HCT116 (cell line): ENCODE results near the gene CDK14. TPM values are rescaled to one million over a fixed set of nuclear protein-coding genes. Genes with fewer than 3 reads are reported as not detected.

Experiments
- ATAC-seq: fragments of 200-7000 bp; cut with Tn5 transposase; 2 replicates; pipeline ENCODE4 v1.9.1; 2020; ENCODE audit warnings: mild to moderate bottlenecking, moderate library complexity
- BruUV-seq: library from RNA; stranded (reverse); fragments of 400-500 nt; replicated peaks from 2 replicates; lab custom pipeline; 2021; lab: Mats Ljungman, UMichigan
- CTCF ChIA-PET: fragments of 300-600 bp; sonication (Branson Sonifier 250); formaldehyde crosslinking; loops from one replicate; lab custom pipeline; 2021; ENCODE audit warnings: antibody characterized with exemption; lab: Charles Lee
- POLR2A ChIA-PET: fragments of 300-600, 350-600 bp; sonication (Branson Sonifier 250); formaldehyde crosslinking; loops from one replicate; lab custom pipeline; 2021; ENCODE audit warnings: antibody characterized with exemption; lab: Charles Lee
- RAD21 ChIA-PET, 2 experiments: fragments of 300-600 bp; sonication (Branson Sonifier 250); formaldehyde crosslinking; loops; one replicate each; lab custom pipeline; 2023; ENCODE audit warnings: low total read pairs in 2 of 2; ENCODE audit not compliant: uncharacterized antibody in 2 of 2, unreplicated experiment in 2 of 2, low non-redundant PET in 1 of 2; lab: Charles Lee
- DNase-seq: peaks from one replicate; pipeline ENCODE4 v3.0.0-alpha.2; 2010; ENCODE audit warnings: low read depth, low spot score
- H2AFZ ChIP-seq: fragments of 200-600 bp; shearing (Covaris generic), sonication (generic); 2 replicates; pipeline ENCODE4 v1.6.1; 2017; ENCODE audit warnings: low read depth, mixed run types, mixed read lengths, antibody characterized with exemption, low read length; ENCODE audit not compliant: poor library complexity, severe bottlenecking
- H3K27ac ChIP-seq: 2 replicates; pipeline ENCODE4 v1.5.1; 2012; ENCODE audit warnings: low read depth, low read length
- H3K27me3 ChIP-seq: fragments of 200-600 bp; sonication (generic); 2 replicates; pipeline ENCODE4 v1.6.1; 2016; ENCODE audit warnings: mixed run types, low read length, mixed read lengths; ENCODE audit not compliant: insufficient read depth
- H3K36me3 ChIP-seq, 2 experiments: fragments of 200-500 bp in 1 of 2; fragments of 200-600 bp in 1 of 2; sonication (Bioruptor generic) in 1 of 2; sonication (generic) in 1 of 2; 2 replicates each; pipeline versions ENCODE4 v1.5.1 to v1.6.1; 2014 to 2016; ENCODE audit warnings: low read length in 2 of 2, inconsistent platforms in 1 of 2, mixed read lengths in 1 of 2, mixed run types in 1 of 2; ENCODE audit not compliant: insufficient read depth in 2 of 2, control insufficient read depth in 1 of 2
- H3K4me1 ChIP-seq, 2 experiments: fragments of 200-600 bp in 1 of 2; sonication (generic) in 1 of 2; 2 replicates each; pipeline versions ENCODE4 v1.5.1 to v1.6.1; 2012 to 2017; ENCODE audit warnings: low read length in 2 of 2, inconsistent platforms in 1 of 2, mild to moderate bottlenecking in 1 of 2, mixed read lengths in 1 of 2, mixed run types in 1 of 2, moderate library complexity in 1 of 2; ENCODE audit not compliant: insufficient read depth in 2 of 2, control insufficient read depth in 1 of 2
- H3K4me2 ChIP-seq: fragments of 200-600 bp; sonication (generic); 2 replicates; pipeline ENCODE4 v1.6.1; 2017; ENCODE audit warnings: mixed run types, low read length, mixed read lengths
- H3K4me3 ChIP-seq, 2 experiments: fragments of 200-600 bp in 1 of 2; sonication (generic) in 1 of 2; replicated peaks in 1 of 2; 2 replicates each; pipeline ENCODE4 v1.5.1; 2011 to 2016; ENCODE audit warnings: low read length in 2 of 2, control low read depth in 1 of 2, low read depth in 1 of 2, mild to moderate bottlenecking in 1 of 2, mixed read lengths in 1 of 2, mixed run types in 1 of 2
- H3K79me2 ChIP-seq: fragments of 200-600 bp; sonication (generic); 2 replicates; pipeline ENCODE4 v1.6.1; 2017; ENCODE audit warnings: mild to moderate bottlenecking, mixed run types, low read length, moderate library complexity, mixed read lengths; ENCODE audit not compliant: insufficient read depth
- H3K9ac ChIP-seq: fragments of 200-600 bp; sonication (generic); 2 replicates; pipeline ENCODE4 v1.6.1; 2016; ENCODE audit warnings: low read length, mixed read lengths
- H3K9me2 ChIP-seq: fragments of 200-600 bp; sonication (generic), shearing (Covaris generic); 2 replicates; pipeline ENCODE4 v1.6.1; 2017; ENCODE audit warnings: mixed run types, mild to moderate bottlenecking, moderate library complexity; ENCODE audit not compliant: insufficient read depth
- H3K9me3 ChIP-seq, 2 experiments: fragments of 200-500 bp in 1 of 2; fragments of 200-600 bp in 1 of 2; sonication (Bioruptor generic) in 1 of 2; sonication (generic) in 1 of 2; 2 replicates each; pipeline ENCODE4 v1.6.1; 2014 to 2017; ENCODE audit warnings: low read length in 2 of 2, mixed read lengths in 2 of 2, inconsistent platforms in 1 of 2, low read depth in 1 of 2, mild to moderate bottlenecking in 1 of 2, mixed run types in 1 of 2, moderate library complexity in 1 of 2; ENCODE audit not compliant: control insufficient read depth in 1 of 2, insufficient read depth in 1 of 2
- H4K20me1 ChIP-seq: fragments of 200-600 bp; sonication (generic), shearing (Covaris generic); 2 replicates; pipeline ENCODE4 v1.6.1; 2017; ENCODE audit warnings: mixed run types, mild to moderate bottlenecking, moderate library complexity; ENCODE audit not compliant: insufficient read depth
- ATF3 ChIP-seq: IDR thresholded peaks from 2 replicates; pipeline ENCODE4 v1.6.1; 2012
- CBX3 ChIP-seq: IDR thresholded peaks from 2 replicates; pipeline ENCODE4 v1.6.1; 2012; ENCODE audit warnings: low read depth
- EGR1 ChIP-seq: IDR thresholded peaks from 2 replicates; pipeline ENCODE4 v1.6.1; 2012; ENCODE audit warnings: low read depth
- EZH2 ChIP-seq: fragments of 200-600 bp; sonication (generic); IDR thresholded peaks from 2 replicates; pipeline ENCODE4 v1.6.1; 2017; ENCODE audit warnings: antibody characterized with exemption, mixed run types
- JUND ChIP-seq: IDR thresholded peaks from 2 replicates; pipeline ENCODE4 v1.6.1; 2012
- MAX ChIP-seq: IDR thresholded peaks from 2 replicates; pipeline ENCODE4 v1.6.1; 2012
- SIN3A ChIP-seq: IDR thresholded peaks from 2 replicates; pipeline ENCODE4 v1.6.1; 2012; ENCODE audit warnings: low read depth
- SRF ChIP-seq: IDR thresholded peaks from 2 replicates; pipeline ENCODE4 v1.6.1; 2012; ENCODE audit warnings: low read depth
- TCF7L2 ChIP-seq: IDR thresholded peaks from 2 replicates; pipeline ENCODE4 v1.7.0; 2011; ENCODE audit warnings: borderline replicate concordance, inconsistent platforms; ENCODE audit not compliant: insufficient read depth, insufficient read length; ENCODE audit errors: extremely low read depth
- YY1 ChIP-seq: IDR thresholded peaks from 2 replicates; pipeline ENCODE4 v1.6.1; 2011; ENCODE audit warnings: low read length, low read depth, moderate library complexity, mild to moderate bottlenecking; ENCODE audit not compliant: insufficient replicate concordance; ENCODE audit errors: extremely low read depth
- intact Hi-C: fragments of 100-400 bp; cut with micrococcal nuclease; formaldehyde crosslinking; loops from 2 replicates; pipeline ENCODE4 v1.10.0; 2022
- total RNA-seq: library from RNA; stranded (reverse); gene quantifications from one replicate; pipeline ENCODE4 v1.2.1, GENCODE V29; 2021; ENCODE audit not compliant: unreplicated experiment
- TF ChIP-seq, protein P1 (sequence below): IDR thresholded peaks from 2 replicates; pipeline ENCODE4 v1.6.1; 2011; ENCODE audit warnings: mild to moderate bottlenecking, low read length, moderate library complexity; ENCODE audit not compliant: insufficient replicate concordance; ENCODE audit errors: extremely low read depth
- TF ChIP-seq, protein P2 (sequence below): IDR thresholded peaks from 2 replicates; pipeline ENCODE4 v1.6.1; 2012; ENCODE audit warnings: low read depth

The CDK14 gene
- total RNA-seq, 1 experiment from 2014 or later: 10.2 TPM

DNA sequence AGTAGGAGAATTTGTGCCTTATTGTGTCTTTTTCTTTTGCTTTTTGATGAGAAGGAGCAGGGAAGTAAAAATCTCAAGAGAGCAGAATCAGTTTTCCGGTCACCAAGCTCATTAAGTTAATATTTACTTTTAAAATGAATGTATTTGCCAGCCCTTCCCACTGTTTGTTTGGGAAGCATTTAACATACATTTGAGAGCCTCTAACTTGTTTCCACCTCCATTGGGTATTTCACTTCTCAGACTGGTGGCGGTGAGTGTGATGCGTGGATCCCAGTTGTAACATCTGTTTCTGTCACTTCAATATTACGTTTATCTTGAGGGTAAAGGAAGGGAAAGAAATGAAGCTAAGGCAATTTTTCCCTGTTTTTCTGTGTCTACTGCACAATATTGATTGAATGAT is 22.8 kb downstream of the CDK14 start:
- BruUV-seq: no TSS peak
- TF ChIP-seq CBX3: no peak
- no peak for TF ChIP-seq JUND
- no peak for TF ChIP-seq MAX
- no peak for TF ChIP-seq SRF
- TF ChIP-seq, protein P1, sequence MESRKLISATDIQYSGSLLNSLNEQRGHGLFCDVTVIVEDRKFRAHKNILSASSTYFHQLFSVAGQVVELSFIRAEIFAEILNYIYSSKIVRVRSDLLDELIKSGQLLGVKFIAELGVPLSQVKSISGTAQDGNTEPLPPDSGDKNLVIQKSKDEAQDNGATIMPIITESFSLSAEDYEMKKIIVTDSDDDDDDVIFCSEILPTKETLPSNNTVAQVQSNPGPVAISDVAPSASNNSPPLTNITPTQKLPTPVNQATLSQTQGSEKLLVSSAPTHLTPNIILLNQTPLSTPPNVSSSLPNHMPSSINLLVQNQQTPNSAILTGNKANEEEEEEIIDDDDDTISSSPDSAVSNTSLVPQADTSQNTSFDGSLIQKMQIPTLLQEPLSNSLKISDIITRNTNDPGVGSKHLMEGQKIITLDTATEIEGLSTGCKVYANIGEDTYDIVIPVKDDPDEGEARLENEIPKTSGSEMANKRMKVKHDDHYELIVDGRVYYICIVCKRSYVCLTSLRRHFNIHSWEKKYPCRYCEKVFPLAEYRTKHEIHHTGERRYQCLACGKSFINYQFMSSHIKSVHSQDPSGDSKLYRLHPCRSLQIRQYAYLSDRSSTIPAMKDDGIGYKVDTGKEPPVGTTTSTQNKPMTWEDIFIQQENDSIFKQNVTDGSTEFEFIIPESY: no peak
- no peak for TF ChIP-seq EGR1
- TF ChIP-seq EZH2: no peak
- TF ChIP-seq YY1: no peak
- TF ChIP-seq SIN3A: no peak
- TF ChIP-seq TCF7L2: no peak
- TF ChIP-seq ATF3: no peak
- TF ChIP-seq, protein P2, sequence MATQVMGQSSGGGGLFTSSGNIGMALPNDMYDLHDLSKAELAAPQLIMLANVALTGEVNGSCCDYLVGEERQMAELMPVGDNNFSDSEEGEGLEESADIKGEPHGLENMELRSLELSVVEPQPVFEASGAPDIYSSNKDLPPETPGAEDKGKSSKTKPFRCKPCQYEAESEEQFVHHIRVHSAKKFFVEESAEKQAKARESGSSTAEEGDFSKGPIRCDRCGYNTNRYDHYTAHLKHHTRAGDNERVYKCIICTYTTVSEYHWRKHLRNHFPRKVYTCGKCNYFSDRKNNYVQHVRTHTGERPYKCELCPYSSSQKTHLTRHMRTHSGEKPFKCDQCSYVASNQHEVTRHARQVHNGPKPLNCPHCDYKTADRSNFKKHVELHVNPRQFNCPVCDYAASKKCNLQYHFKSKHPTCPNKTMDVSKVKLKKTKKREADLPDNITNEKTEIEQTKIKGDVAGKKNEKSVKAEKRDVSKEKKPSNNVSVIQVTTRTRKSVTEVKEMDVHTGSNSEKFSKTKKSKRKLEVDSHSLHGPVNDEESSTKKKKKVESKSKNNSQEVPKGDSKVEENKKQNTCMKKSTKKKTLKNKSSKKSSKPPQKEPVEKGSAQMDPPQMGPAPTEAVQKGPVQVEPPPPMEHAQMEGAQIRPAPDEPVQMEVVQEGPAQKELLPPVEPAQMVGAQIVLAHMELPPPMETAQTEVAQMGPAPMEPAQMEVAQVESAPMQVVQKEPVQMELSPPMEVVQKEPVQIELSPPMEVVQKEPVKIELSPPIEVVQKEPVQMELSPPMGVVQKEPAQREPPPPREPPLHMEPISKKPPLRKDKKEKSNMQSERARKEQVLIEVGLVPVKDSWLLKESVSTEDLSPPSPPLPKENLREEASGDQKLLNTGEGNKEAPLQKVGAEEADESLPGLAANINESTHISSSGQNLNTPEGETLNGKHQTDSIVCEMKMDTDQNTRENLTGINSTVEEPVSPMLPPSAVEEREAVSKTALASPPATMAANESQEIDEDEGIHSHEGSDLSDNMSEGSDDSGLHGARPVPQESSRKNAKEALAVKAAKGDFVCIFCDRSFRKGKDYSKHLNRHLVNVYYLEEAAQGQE: no peak
- no peak overlapping the region for H3K4me2 ChIP-seq
- H3K4me1 ChIP-seq: no peaks in the 10 kb centered on the region
- ATAC-seq (no peak), DNase-seq (no peak)
- POLR2A ChIA-PET: no interaction called here
- no peak overlapping the region for H2AFZ ChIP-seq
- RAD21 ChIA-PET: no interaction called here
- intact Hi-C loops: no loop called here
- no peaks in the 10 kb centered on the region for H3K79me2 ChIP-seq
- H3K36me3 ChIP-seq: no peaks in the 10 kb centered on the region
- H3K9me2 ChIP-seq: no peaks in the 10 kb centered on the region
- no peaks in the 10 kb centered on the region for H3K27me3 ChIP-seq
- H4K20me1 ChIP-seq: no peaks in the 10 kb centered on the region
- H3K4me3 ChIP-seq: no peak overlapping the region
- H3K27ac ChIP-seq: no peak overlapping the region
- H3K9ac ChIP-seq: no peak overlapping the region
- CTCF ChIA-PET: no interaction called here
- no peaks in the 10 kb centered on the region for H3K9me3 ChIP-seq
